ENCODE measurements around the gene ARL13A. TPM values are rescaled to one million over a fixed set of nuclear protein-coding genes. Genes with fewer than 3 reads are reported as not detected.

Gene ARL13A
- total and polyA plus RNA-seq, 2 of the 8 experiments (the other 6 are each of a cell fraction or from before 2014, with no cell fraction given): not detected

GRCh38 chrX:100979881-100980607 lies 10.5 kb downstream of the ARL13A start:
- H2AK5ac ChIP-seq (ENCODE audit: low read depth, low read length): no peak overlapping the region
- H3K4me2 ChIP-seq (ENCODE audit: insufficient read depth in 1 of 2, low read depth in 2 of 2, low read length in 2 of 2): no peak overlapping the region
- H4K91ac ChIP-seq (replicated peaks; ENCODE audit: insufficient read length, low read length): no peak overlapping the region
- H2BK12ac ChIP-seq (ENCODE audit: low read depth, low read length): no peak overlapping the region
- POLR2A ChIA-PET (ENCODE audit: partially characterized antibody): no interaction called here
- no peak overlapping the region for H2BK5ac ChIP-seq (ENCODE audit: low read depth, low read length)
- H2BK120ac ChIP-seq (replicated peaks; ENCODE audit: low read depth, low read length): no peak overlapping the region
- H3K36me3 ChIP-seq (ENCODE audit: control insufficient read depth in 2 of 4, insufficient read depth in 4 of 4, low read length in 3 of 4): no peaks in the 10 kb centered on the region
- H3K27ac ChIP-seq (ENCODE audit: low read depth, low read length): no peak overlapping the region
- no peak overlapping the region for H3K56ac ChIP-seq (replicated peaks; ENCODE audit: insufficient read length, low read depth, low read length)
- no peak overlapping the region for H4K8ac ChIP-seq (ENCODE audit: extremely low read depth, insufficient read depth, low read length)
- no peak overlapping the region for H2BK20ac ChIP-seq (ENCODE audit: low read length)
- WGBS, 2 experiments (ENCODE audit: extremely low coverage in 1 of 2, insufficient coverage in 1 of 2, insufficient read length in 1 of 2, insufficient replicate concordance in 2 of 2, low coverage in 1 of 2, low lambda C conversion rate in 2 of 2, missing lambda C conversion rate in 1 of 2): 96% methylated on average over 3 of the region's 3 CpGs; no CpG with 5 or more reads in 1 of the 2 experiments
- FAIRE-seq (no peak), DNase-seq (ENCODE audit: low read depth in 1 of 2, low spot score in 2 of 2) (no peak)
- no peak overlapping the region for H3K4ac ChIP-seq (replicated peaks; ENCODE audit: insufficient read length, low read depth, low read length)
- no peaks in the 10 kb centered on the region for H3K79me2 ChIP-seq (ENCODE audit: control insufficient read depth in 1 of 2, insufficient read depth in 2 of 2, low read length in 2 of 2)
- no peak overlapping the region for H2BK15ac ChIP-seq (ENCODE audit: low read length)
- H3K9me3 ChIP-seq (ENCODE audit: insufficient read depth in 2 of 2, low read depth in 1 of 2, low read length in 1 of 2): no peaks in the 10 kb centered on the region
- CTCF ChIA-PET (ENCODE audit: partially characterized antibody): no interaction called here
- no peak overlapping the region for H3K4me3 ChIP-seq (ENCODE audit: extremely low read depth in 1 of 4, insufficient read depth in 2 of 4, low read depth in 3 of 4, low read length in 4 of 4)
- no peaks in the 10 kb centered on the region for H3K79me1 ChIP-seq (ENCODE audit: low read depth, low read length)
- no peaks in the 10 kb centered on the region for H3K4me1 ChIP-seq (replicated peaks in 1 of 4; ENCODE audit: control insufficient read depth in 3 of 4, insufficient read depth in 4 of 4, low read length in 3 of 4)
- no peaks in the 10 kb centered on the region for H3K23me2 ChIP-seq (ENCODE audit: low read depth, low read length)
- H4K5ac ChIP-seq (ENCODE audit: insufficient read length, low read depth, low read length): no peak overlapping the region
- no peak overlapping the region for H3K14ac ChIP-seq (ENCODE audit: insufficient read length)
- no peaks in the 10 kb centered on the region for H4K20me1 ChIP-seq (replicated peaks in 1 of 2; ENCODE audit: control insufficient read depth in 1 of 2, insufficient read depth in 2 of 2, low read length in 2 of 2)
- H3K27me3 ChIP-seq (replicated peaks in 1 of 4; ENCODE audit: control insufficient read depth in 3 of 4, extremely low read depth in 1 of 4, insufficient read depth in 3 of 4, low read length in 3 of 4): no peaks in the 10 kb centered on the region
- H3K23ac ChIP-seq (ENCODE audit: insufficient read length): no peak overlapping the region
- no peak overlapping the region for H3K9ac ChIP-seq (replicated peaks in 1 of 4; ENCODE audit: extremely low read depth in 1 of 4, low read depth in 3 of 4, low read length in 3 of 4)
- no peak overlapping the region for H2AFZ ChIP-seq (ENCODE audit: low read length)
- no peak overlapping the region for H3K18ac ChIP-seq (ENCODE audit: extremely low read depth, low read length)
- no peak for TF ChIP-seq POLR2AphosphoS5 (IDR thresholded peaks at IDR 0.05; ENCODE audit: low read depth, low read length)
- TF ChIP-seq KDM5A (IDR thresholded peaks at IDR 0.05; ENCODE audit: low read length): no peak
- TF ChIP-seq CTCF (IDR thresholded peaks at IDR 0.05; ENCODE audit: control extremely low read depth in 1 of 3, insufficient read depth in 1 of 3, low read depth in 1 of 3, low read length in 3 of 3): no peak
- no peak for TF ChIP-seq E2F6 (IDR thresholded peaks at IDR 0.05)
- no peak for TF ChIP-seq RAD21 (IDR thresholded peaks at IDR 0.05 in 1 of 2, conservative IDR thresholded peaks at IDR 0.05 in 1 of 2; ENCODE audit: low read depth in 2 of 2, low read length in 2 of 2)
- no peak for TF ChIP-seq TCF12 (IDR thresholded peaks at IDR 0.05; ENCODE audit: low read depth, low read length)
- no peak for TF ChIP-seq TAF1 (IDR thresholded peaks at IDR 0.05; ENCODE audit: low read depth, low read length)
- no peak for TF ChIP-seq SUZ12 (IDR thresholded peaks at IDR 0.05; ENCODE audit: low read length)
- TF ChIP-seq HDAC6 (IDR thresholded peaks at IDR 0.05; ENCODE audit: low read depth, low read length): no peak
- TF ChIP-seq GTF2F1 (IDR thresholded peaks at IDR 0.05; ENCODE audit: borderline replicate concordance, low read depth, low read length): no peak

Data from H1 (cell line).